Glutamatergic neuron (in vitro differentiated cells): ENCODE measurements around the gene TLR2. TPM values are rescaled to one million over a fixed set of nuclear protein-coding genes. Genes with fewer than 3 reads are reported as not detected.

ENCODE experiments used
- DNase-seq: peaks from one replicate; pipeline ENCODE4 v3.0.0; 2022
- H3K27ac Mint-ChIP-seq: one replicate; pipeline ENCODE4 v1.8.0; 2020; ENCODE audit warnings: mild to moderate bottlenecking, mixed read lengths, inconsistent platforms; ENCODE audit not compliant: unreplicated experiment
- H3K27me3 Mint-ChIP-seq: one replicate; pipeline ENCODE4 v1.8.0; 2020; ENCODE audit warnings: mild to moderate bottlenecking, moderate library complexity, mixed read lengths, inconsistent platforms; ENCODE audit not compliant: unreplicated experiment
- H3K36me3 Mint-ChIP-seq: one replicate; pipeline ENCODE4 v1.8.0; 2020; ENCODE audit warnings: mild to moderate bottlenecking, mixed read lengths, inconsistent platforms; ENCODE audit not compliant: unreplicated experiment
- H3K4me1 Mint-ChIP-seq: one replicate; pipeline ENCODE4 v1.8.0; 2020; ENCODE audit warnings: mild to moderate bottlenecking, low read depth, mixed read lengths, inconsistent platforms; ENCODE audit not compliant: unreplicated experiment
- H3K4me3 Mint-ChIP-seq: one replicate; pipeline ENCODE4 v1.8.0; 2020; ENCODE audit warnings: mild to moderate bottlenecking, mixed read lengths, inconsistent platforms; ENCODE audit not compliant: unreplicated experiment
- H3K9me3 Mint-ChIP-seq: one replicate; pipeline ENCODE4 v1.8.0; 2020; ENCODE audit warnings: mild to moderate bottlenecking, moderate library complexity, mixed read lengths, inconsistent platforms; ENCODE audit not compliant: unreplicated experiment
- CTCF ChIP-seq: fragments of 200-600 bp; sonication (generic); IDR thresholded peaks from one replicate; pipeline ENCODE4 v1.5.0; 2021; ENCODE audit not compliant: partially characterized antibody, unreplicated experiment
- total RNA-seq: library from RNA; stranded (reverse); fragmentation: NEBNext Ultra II Directional; extraction: Animal tissue kit (Norgen Biotek cat#: 25700); gene quantifications from one replicate; pipeline ENCODE4 v1.2.1, GENCODE V29; 2021; ENCODE audit not compliant: unreplicated experiment

TLR2 gene
- total RNA-seq, 1 donor from 2014 or later: not detected

- no peak overlapping the region for H3K27ac Mint-ChIP-seq
- no peak for TF ChIP-seq CTCF
- no peaks in the 10 kb centered on the region for H3K27me3 Mint-ChIP-seq
- H3K9me3 Mint-ChIP-seq: no peaks in the 10 kb centered on the region
- no peak for DNase-seq
- H3K4me1 Mint-ChIP-seq: no peaks in the 10 kb centered on the region
- H3K36me3 Mint-ChIP-seq: no peaks in the 10 kb centered on the region
- H3K4me3 Mint-ChIP-seq: no peak overlapping the region
Observed at GRCh38 chr4:153651116-153651515, 33.0 kb upstream of the TLR2 start.

GRCh38 chr4:153651587-153651986 lies 32.5 kb upstream of the TLR2 start:
- Mint-ChIP-seq H3K4me1 (no peaks in the 10 kb centered on the region), H3K36me3 (no peaks in the 10 kb centered on the region), H3K27me3 (no peaks in the 10 kb centered on the region), H3K4me3 (no peak overlapping the region), H3K9me3 (no peaks in the 10 kb centered on the region), H3K27ac (no peak overlapping the region)
- no peak for TF ChIP-seq CTCF
- no peak for DNase-seq

GRCh38 chr4:153652051-153652784 lies 31.9 kb upstream of the TLR2 start:
- H3K27ac Mint-ChIP-seq: no peak overlapping the region
- no peaks in the 10 kb centered on the region for H3K4me1 Mint-ChIP-seq
- DNase-seq: no peak
- TF ChIP-seq CTCF: no peak
- no peak overlapping the region for H3K4me3 Mint-ChIP-seq
- no peaks in the 10 kb centered on the region for H3K36me3 Mint-ChIP-seq
- H3K9me3 Mint-ChIP-seq: no peaks in the 10 kb centered on the region
- H3K27me3 Mint-ChIP-seq: no peaks in the 10 kb centered on the region

- Mint-ChIP-seq H3K27ac (no peak overlapping the region), H3K9me3 (no peaks in the 10 kb centered on the region), H3K36me3 (no peaks in the 10 kb centered on the region), H3K4me1 (no peaks in the 10 kb centered on the region), H3K27me3 (peaks cover 2% of the 10 kb centered on the region), H3K4me3 (no peak overlapping the region)
- no peak for DNase-seq
- no peak for TF ChIP-seq CTCF
Observed at GRCh38 chr4:153655002-153655541, 29.0 kb upstream of the TLR2 start.

- no peak for TF ChIP-seq CTCF
- no peaks in the 10 kb centered on the region for H3K9me3 Mint-ChIP-seq
- H3K27ac Mint-ChIP-seq: no peak overlapping the region
- no peaks in the 10 kb centered on the region for H3K36me3 Mint-ChIP-seq
- no peaks in the 10 kb centered on the region for H3K4me1 Mint-ChIP-seq
- DNase-seq: no peak
- no peak overlapping the region for H3K4me3 Mint-ChIP-seq
- peaks cover 2% of the 10 kb centered on the region for H3K27me3 Mint-ChIP-seq
Observed at GRCh38 chr4:153655928-153656327, 28.2 kb upstream of the TLR2 start.
